PFSK-1 (cell line): ENCODE data around the gene C22orf23.

Source experiments
- FOXP2 ChIP-seq: optimal IDR thresholded peaks from 2 replicates; pipeline ENCODE3; 2011; ENCODE audit warnings: borderline replicate concordance, control low read depth, inconsistent platforms; ENCODE audit not compliant: insufficient read depth; ENCODE audit errors: extremely low read length, extremely low read depth
- POLR2AphosphoS5 ChIP-seq: IDR thresholded peaks from 2 replicates; pipeline ENCODE4 v1.6.1; 2012; ENCODE audit warnings: low read depth, mild to moderate bottlenecking, control low read depth, low read length, moderate library complexity
- SIN3A ChIP-seq: IDR thresholded peaks from 2 replicates; pipeline ENCODE4 v1.6.1; 2012; ENCODE audit warnings: mild to moderate bottlenecking, low read length, moderate library complexity, borderline replicate concordance; ENCODE audit not compliant: insufficient read depth
- TAF1 ChIP-seq: IDR thresholded peaks from 2 replicates; pipeline ENCODE4 v1.6.1; 2012; ENCODE audit warnings: low read length, control low read depth, borderline replicate concordance; ENCODE audit not compliant: insufficient read depth
- TF ChIP-seq, protein P1 (sequence below), 2 experiments: IDR thresholded peaks; 2 replicates each; pipeline versions ENCODE4 v1.6.1 to v1.8.0; 2011 to 2012; ENCODE audit warnings: low read depth in 2 of 2, low read length in 2 of 2, control low read depth in 1 of 2, inconsistent platforms in 1 of 2, mild to moderate bottlenecking in 1 of 2, moderate library complexity in 1 of 2; ENCODE audit not compliant: insufficient read depth in 1 of 2

DNA sequence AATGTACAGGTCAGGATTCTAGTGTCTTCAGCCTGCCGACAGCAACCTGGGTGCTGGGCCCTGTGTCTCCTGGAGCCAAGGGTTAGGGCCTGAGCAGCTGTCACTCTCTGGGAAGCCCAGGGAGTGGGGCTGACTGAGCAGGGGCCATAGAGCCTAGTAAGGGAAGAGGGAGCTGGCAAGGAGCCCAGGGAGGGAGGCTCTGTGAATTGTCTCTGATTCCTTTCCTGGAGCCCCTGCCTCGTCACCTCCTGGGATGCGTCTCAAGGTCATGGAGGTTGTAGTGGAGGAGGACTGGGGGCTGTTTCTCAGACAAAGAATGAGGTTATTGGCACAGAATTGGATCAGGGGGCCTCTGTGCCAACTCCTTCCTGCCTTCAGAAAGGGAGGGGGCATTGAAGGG is 19.1 kb upstream of the C22orf23 start:
- TF ChIP-seq POLR2AphosphoS5 = no peak
- TF ChIP-seq, protein P1, sequence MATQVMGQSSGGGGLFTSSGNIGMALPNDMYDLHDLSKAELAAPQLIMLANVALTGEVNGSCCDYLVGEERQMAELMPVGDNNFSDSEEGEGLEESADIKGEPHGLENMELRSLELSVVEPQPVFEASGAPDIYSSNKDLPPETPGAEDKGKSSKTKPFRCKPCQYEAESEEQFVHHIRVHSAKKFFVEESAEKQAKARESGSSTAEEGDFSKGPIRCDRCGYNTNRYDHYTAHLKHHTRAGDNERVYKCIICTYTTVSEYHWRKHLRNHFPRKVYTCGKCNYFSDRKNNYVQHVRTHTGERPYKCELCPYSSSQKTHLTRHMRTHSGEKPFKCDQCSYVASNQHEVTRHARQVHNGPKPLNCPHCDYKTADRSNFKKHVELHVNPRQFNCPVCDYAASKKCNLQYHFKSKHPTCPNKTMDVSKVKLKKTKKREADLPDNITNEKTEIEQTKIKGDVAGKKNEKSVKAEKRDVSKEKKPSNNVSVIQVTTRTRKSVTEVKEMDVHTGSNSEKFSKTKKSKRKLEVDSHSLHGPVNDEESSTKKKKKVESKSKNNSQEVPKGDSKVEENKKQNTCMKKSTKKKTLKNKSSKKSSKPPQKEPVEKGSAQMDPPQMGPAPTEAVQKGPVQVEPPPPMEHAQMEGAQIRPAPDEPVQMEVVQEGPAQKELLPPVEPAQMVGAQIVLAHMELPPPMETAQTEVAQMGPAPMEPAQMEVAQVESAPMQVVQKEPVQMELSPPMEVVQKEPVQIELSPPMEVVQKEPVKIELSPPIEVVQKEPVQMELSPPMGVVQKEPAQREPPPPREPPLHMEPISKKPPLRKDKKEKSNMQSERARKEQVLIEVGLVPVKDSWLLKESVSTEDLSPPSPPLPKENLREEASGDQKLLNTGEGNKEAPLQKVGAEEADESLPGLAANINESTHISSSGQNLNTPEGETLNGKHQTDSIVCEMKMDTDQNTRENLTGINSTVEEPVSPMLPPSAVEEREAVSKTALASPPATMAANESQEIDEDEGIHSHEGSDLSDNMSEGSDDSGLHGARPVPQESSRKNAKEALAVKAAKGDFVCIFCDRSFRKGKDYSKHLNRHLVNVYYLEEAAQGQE (IDR thresholded peaks at IDR 0.05; ENCODE audit: insufficient read depth in 1 of 2, low read depth in 2 of 2, low read length in 2 of 2) = no peak
- no peak for TF ChIP-seq TAF1
- no peak for TF ChIP-seq FOXP2
- TF ChIP-seq SIN3A = no peak
